GM21390 (cell line): ENCODE measurements around the gene ANK3.

Source experiments
- ATAC-seq: cut with Tn5 transposase; IDR thresholded peaks from one replicate; pipeline ENCODE4 v1.9.1; 2021; ENCODE audit not compliant: unreplicated experiment

The ANK3 gene

DNA sequence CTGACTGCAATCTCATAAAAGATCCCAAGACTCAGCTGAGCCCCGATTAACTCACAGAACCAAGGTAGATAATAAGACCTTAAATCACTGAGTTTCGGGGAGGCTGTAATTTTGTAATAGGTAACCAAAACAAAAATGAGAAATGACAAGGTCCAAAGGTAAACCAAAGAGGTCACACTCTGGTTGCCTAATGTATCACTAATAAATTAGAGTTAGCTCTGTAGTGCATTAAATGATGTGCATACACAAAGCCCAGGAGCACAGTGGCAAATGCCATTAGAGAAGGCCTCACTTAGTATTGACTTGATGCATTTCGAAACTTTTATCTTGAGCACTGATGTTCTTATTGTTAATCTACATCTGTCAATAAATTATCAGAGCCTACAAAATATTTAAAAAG, 245.6 kb downstream of the ANK3 start:
- no peak for ATAC-seq

DNA sequence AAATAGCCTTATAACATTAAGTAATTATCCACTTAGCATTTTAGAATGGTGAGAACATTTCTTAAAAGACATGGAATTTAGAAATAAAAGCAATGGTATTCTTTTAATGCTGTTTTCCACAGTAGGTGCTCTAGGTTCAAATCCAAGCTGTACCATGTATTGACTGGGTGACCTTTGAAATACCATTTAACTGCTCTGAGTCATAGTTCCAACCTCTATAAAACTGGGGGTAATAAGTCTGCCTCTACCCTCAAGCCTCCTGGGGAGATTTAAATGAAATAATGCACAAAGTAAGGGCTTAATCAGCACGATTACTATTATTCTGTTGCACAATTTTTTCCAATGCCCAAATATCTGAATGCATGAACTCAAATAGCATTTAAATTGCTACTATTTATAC, 246.9 kb downstream of the ANK3 start:
- no peak for ATAC-seq

DNA sequence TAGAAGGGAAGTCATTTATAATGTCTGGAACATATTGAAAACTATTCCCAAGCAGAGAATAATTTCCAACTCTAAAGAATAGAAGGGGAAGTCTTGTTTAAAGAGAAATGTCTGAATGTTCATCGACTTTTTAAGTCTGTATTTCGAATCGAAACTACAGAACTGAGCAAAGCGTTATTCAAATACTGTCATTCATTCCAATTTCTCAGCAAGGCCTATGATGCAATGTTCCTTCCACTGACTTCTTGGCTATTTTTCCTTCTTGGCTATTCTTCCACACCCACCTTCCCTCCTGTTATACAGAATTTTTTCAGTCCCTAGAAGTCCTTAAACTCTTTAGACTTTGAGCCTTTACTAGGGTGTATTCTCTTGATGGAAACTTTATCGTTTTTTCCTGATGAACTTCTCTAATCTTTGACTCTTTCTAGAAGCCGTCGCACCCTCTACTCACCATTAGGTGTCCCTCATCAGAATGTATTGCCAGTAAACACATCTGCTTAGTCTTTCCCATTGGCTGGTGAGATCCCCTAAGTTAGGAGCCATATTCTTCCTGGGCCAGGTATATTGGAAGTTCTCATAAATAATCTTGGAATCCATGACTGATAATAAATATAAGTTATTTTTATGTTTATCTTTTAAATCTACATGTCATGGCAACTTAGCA, 247.6 kb downstream of the ANK3 start:
- ATAC-seq: no peak

DNA sequence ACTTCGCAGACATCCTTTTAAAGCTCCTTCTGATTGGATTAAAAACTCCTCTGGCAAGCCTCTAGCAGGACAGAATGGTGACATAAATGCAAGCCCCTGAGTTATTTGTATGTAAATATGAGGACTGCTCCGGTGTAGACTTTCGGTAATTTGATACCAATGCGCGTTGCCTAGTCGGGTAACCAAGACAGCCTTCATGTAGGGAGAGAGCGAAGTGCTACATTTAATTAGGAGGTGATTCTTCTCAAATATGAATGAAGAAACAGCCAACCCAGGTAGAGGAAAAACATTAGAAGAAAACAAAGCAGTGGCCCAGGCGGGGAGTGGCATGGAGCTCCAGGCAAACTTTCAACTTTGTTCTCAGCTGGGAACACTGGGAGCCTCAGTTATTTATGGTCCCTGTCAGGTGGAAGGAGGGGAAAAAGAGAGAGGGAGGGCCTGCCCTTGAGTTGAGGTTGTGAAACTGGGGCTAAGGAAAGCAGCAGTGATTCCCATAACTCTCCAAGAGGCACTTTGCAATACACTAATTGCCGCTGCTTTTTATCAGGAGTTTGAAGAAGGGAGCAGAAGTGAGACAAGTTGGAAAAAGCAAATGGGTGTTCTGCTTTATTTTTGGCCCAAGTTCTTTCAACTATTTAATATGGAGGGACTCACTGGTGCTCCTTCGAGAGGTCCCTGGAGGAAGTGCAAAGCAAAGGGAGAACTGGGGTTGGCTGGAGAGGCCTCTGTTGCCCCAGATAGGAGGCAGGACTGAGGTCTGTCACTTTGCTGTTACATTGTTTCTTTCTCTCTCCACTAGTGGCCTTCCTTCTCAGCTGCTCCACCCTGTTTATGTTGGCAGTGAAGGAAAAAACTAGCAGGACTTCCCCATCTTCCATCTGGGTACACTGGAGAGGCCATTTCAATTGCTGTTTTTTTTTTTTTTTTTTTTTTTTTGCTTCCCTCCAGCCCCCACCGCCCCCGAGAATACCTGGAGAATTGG, 248.7 kb downstream of the ANK3 start:
- ATAC-seq: no peak

DNA sequence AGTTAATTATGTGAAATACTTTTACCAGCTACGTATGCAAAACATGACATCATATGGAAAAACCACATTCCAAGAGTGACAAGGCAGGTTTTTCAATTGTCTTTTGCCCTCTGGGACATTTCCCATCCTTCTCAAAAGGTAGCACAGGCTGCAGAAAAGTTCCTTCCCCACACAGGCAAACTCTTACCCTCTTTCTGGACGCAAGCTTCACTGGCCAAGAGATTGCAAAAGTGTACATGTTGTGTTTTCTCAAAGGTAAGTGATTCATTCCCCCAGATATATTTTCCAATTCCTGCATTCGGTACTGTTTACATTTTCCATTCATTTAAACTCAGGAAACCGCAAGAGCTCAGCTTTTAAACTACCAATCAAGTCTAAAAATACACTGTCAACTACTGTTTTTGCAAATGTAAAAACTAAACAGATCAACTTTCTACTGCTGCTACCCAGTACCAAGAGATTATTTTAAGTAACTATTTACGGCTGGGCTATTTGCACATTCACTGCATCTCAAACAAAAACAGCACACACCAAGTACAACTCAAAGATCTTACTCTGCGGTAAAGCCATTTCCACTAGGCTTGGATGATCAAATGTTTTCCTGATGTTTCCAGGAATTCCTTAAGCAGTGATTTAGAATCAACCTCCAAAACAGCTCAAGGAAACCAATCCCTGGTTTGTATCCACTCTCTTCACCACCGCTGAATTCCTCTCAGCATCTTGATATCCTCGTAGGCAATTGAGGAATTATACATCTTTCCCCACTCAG, 249.7 kb downstream of the ANK3 start:
- no peak for ATAC-seq

DNA sequence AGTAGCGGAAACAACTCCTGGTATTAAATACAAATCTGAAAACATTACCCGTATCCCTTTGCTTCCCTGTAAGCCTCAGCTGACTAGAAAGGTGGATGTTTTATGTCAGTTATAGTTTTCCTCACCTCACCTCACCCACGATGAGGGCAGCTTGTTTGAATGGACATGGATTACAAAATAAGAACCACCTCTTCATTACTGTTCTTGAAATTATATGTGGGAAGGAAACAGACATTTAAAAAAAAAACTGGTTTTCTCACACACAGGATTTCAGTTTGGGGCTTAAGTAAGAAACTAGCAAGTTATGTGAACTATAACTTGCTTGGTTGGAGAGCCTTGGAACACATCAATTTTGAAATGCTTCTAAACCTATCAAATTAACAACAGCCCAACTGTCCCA, 250.4 kb downstream of the ANK3 start:
- no peak for ATAC-seq

DNA sequence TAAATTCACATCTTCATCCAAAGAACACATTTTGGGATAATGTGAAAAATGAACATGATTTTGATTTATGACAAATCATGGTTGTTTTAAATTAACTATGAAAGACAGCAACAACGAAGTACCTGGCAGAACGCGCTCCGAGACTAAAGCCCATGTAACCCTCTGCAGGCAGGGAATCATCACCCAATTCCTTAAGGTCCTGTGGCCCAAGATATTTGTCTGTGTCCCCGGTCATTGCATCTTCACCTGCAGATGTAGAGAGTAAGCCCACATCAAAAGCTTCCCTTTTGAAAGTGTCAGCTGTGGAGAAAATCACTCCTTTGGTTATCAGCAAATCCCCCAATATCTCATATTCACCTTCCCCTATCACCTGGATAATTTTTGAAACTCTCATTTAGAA, 250.8 kb downstream of the ANK3 start:
- no peak for ATAC-seq

DNA sequence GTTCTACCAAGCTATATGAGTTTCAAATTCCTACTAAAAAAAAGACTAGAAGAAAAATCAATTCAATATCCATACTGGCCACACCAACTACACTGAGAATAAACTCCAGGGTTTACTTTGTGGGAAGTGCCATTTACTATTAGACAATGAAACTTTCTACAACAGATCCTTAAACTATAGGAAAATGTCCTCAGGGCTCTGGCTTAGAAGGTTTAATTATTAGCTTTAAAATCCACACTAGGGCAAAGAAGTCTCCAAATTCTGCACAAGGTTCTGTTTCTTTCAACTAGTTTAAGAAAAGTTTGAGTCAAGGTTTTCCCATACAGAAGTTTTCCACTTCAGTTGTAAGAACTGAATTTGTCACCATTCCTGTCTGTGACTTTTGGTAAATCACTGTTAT, 251.6 kb downstream of the ANK3 start:
- ATAC-seq: no peak

DNA sequence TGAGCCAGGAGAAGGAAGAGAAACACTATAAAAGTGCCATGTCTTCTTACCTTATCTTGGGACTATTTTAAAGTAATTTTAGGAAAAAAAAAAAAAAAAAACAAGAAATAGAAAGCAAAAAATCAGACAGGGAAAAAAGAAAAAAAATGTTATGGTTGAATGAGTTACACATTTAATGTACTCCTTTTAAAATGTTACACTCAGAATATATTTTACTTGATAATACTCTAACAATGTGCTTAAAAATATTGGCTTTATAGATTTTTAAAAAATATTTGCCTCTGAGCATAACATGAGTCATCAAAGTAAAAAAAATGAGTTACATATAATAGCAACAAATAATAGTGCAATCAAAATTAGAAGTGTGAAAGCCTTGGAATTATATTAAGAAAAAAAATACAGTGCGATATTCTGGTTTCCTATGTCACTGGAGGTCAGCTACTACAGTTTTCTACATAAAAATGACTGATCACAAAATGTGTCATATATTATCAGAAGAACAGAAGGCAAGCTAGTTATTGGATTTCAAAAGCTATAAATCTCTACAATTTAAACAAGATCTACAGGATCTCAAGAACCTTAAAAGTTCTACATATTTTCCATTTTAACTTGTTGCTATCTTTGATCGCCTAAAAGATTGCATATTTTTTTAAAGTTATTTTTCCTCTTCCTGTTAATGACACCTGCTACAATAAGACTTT, 252.2 kb downstream of the ANK3 start:
- no peak for ATAC-seq

DNA sequence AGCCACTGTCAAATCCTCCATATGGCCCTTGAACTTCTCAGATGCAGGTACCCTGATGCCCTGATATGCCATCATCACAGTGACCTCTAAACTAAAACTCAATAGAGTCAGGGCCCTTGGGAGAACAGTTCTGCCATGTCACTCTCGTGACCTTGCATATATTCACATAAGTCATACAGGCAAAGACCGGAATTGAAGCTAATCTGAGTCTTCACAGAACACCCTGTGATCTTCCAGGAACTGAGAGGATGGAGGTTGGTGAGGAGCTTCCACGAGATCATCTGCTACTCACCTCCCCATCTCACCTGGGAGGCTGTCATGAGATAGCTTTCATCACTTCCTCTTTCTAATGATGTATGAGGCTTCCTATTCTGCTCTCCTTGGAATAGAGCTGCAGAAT, 254.7 kb downstream of the ANK3 start:
- ATAC-seq: no peak

DNA sequence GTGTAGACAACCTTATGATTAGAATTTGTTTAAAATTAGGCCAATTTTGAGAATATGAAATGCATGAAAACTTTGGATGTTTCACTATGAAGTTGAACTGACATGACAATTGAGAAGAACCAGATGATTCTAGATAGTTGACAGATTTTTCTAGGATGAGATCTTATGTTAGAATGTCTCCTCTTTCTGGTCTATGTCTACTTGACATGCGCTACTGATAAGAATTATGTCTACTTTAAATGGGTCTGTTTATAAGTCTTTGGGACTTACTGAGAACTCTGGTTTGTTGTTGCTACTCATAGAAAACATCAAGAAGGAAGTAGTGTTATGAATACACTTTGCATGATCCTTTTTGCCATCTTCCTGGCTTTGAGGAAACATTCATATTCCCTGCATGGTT, 255.1 kb downstream of the ANK3 start:
- ATAC-seq: no peak

DNA sequence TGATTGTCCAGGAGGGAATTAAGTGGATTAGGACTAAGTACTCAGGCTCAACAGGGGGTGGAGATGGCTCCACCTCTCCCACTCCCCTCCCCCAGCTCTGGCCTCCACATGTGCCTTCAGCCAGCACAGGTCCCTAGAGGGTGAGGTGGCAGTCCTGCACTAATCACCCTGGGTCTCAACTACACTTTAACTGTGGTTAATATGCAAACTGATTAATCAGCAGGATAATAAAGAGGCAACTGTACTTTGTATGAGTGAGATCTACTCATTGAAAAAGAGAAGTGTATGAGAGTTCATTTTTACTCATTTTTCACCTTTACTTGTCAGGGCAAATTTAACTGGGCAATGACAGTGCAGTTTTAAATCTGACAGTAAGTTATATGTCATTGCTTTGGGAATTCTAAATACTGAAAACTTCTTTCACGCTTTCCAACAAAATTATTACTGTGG, 259.5 kb downstream of the ANK3 start:
- ATAC-seq: no peak

DNA sequence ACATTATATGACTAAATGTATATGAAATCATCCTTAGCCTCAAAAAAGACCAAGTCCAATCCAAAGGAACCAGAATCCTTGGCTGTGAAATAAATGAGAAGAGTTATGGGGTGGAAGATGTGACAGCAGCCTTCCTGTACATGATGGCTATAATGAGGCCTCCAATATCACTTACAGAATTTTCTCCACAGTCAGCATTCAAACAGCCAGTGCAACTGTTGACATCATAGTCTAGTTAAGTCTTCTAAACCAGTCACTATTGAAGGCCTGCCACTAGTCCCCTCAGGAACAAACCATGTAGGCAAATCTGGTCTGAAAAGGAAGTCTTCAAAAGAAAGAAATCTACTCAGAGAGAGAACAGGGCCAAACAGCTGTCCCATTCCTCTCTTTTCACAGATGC, 263.8 kb downstream of the ANK3 start:
- ATAC-seq: no peak

DNA sequence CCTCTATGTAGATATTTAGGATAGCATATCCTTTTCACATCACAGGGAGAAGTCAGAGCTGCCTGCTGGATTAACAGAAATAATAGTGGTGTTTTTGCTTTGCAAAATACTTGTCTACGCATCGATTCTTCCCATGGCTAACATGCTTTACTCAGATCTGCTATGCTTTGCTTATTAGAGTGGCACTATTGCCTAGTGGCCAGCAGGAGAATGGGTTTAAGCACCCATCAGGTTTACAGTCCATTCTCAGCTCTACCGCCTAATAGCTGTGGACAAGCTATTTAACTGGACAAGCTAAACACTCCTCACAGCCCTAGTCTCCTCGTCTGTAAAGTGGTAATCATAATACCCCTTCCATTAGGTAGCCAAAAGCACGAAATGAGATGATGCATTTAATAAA, 265.1 kb downstream of the ANK3 start:
- no peak for ATAC-seq

DNA sequence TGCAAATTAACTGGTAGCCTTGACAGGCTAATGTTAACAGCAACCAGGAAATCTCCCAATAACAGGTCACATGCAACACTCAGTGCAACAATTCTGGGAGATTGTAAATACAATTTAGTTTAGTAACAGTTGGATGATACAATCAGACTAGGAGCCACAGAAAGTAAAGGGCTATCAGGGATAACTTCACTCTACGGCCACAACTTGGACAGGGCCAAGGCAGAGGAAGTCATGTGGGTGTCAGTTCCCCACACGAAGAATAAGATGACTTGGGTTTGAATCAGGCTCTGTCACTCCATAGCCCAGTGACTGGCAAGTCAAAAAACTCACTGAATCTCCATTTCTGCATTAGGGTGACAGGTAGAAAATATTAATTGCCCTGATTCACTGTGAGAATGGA, 266.0 kb downstream of the ANK3 start:
- no peak for ATAC-seq

DNA sequence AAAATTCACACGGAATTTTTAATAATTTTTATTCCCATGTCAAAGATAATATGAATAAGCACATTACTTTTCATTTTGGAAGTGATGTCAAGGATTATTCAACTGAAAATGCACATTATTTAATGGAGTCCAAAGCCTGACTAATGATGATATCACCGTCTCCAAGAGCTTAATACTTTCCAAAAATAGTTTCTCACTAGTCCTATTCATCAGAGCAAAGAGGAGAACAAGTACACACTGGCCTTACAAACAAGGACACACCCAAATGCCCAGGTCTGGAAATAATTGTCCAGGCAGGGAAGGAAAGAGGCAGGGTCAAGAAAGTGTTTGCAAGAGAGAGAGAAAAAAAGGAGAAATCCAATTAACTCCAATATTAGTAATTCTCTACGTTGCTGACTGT, 266.5 kb downstream of the ANK3 start:
- no peak for ATAC-seq

DNA sequence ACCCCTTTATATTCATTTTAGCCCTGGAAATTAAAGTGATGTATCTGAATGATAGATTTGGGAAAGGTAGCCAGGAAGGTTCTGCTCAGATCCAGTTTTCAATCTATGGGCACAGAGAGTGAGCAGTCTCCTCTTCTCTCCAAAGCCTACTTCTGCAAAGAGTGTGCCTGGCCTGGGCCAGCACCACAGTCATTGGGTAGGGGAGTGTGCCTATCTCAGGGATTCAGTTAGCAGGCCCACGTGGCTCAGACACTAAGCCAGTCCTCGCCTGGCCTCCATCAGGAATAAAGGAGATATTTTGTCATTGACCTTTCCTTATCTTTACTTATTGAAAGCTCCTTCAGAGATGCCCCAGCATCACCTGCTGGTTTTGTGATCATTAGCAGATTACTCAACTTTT, 267.5 kb downstream of the ANK3 start:
- no peak for ATAC-seq

DNA sequence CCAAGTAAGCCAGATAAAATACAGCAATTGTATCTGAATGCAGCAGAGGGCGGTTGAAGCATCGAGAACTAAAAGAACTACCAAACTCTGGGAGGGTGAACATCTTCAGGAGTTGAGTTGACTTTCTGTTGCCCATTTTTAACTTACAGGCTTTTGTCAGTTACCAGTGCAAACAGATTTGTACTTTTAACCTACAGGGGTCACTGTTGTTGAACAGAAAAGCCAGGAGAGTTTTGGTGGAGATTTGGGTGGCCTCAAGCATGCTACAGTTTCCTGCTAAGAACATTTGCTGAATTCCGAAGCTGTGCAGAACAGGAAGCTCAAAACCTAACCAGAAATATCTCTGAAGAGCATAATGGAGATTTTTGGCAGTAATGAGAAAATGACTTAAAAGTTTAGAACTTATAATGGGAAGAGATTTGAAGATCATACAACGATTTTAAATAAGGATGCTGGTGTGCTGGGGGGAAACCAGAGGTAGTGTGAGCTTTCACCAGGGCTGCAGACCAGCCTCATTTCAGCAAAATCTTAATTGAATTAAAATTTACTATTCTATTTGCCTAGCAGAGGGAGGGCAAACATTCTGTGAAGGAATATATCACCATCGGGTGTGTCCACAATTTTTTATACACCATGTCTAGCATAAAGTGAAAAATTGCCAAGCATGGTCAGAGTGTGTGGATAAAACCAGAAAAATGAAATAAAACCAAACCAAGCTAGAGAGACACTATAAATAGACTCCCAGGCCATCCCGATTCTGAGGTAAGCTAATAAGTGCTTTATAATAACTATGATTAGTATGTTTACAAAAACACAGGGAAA, 274.7 kb downstream of the ANK3 start:
- ATAC-seq: peak; percentile 75

DNA sequence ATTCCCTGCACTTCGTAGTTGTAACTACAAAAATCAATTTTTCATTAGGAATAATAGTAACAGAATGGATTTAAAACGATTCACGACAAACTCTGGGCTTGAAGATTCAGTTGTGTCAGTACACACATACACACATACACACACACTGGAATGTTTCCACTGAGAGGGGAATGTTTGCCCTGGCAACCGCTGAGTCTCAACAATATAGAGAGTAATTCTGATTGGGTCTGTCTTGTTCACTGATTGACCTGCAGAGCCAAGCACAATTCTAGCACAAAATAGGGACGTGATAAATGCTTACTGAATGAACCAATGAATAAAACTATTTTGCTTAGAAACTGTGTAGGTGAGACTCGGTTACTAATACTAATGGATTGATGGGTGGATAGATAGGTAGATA, 278.9 kb downstream of the ANK3 start:
- no peak for ATAC-seq

DNA sequence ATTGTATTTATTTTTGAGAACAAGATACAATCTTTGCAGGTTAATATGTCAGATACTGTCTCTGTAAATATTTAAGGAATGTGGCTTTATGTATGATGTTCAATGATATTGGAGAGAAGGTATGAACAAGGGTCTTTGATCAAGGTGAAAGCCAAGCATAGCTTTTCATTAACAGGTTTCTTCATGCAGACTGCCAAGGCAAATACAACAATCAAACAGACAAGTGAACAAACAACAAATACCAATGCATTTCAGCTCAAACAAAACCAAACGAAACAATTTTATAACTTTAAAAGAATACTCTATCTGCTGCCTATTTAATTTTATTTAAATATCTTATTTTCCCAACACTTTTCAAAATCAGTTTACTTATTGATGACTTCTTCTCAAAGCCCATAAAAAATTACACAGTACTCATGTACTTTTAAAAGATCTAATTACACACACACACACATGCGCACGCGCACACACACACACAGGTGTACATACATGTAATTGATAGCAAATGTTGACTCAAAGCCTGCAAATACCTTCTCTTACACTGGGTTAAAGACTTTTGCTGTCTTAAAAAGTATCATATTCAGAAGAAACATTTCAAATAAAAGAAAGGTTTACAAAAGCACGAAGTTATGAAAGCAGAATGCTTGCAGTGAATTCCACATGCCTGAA, 282.2 kb downstream of the ANK3 start:
- ATAC-seq: no peak
